A549 (cell line): Measurements from ENCODE around the gene HERC4.

Experiments used
- BHLHE40 ChIP-seq: IDR thresholded peaks from 2 replicates; pipeline ENCODE4 v1.6.1; 2012; ENCODE audit warnings: low read depth, low read length, inconsistent platforms
- CHD4 ChIP-seq: fragments of 200-600 bp; sonication (generic); IDR thresholded peaks from 2 replicates; pipeline ENCODE4 v1.6.1; 2016; ENCODE audit warnings: antibody characterized with exemption, mild to moderate bottlenecking, borderline replicate concordance
- HOXB13 ChIP-seq: fragments of 250-450 bp; sonication (Bioruptor Pico); IDR thresholded peaks from 2 replicates; pipeline ENCODE4 v1.5.0; 2020; ENCODE audit warnings: low read depth, mild to moderate bottlenecking, moderate library complexity
- POLR2A ChIP-seq: IDR thresholded peaks from 2 replicates; pipeline ENCODE4 v1.6.1; 2012; ENCODE audit warnings: mild to moderate bottlenecking, low read length
- POLR2AphosphoS2 ChIP-seq: conservative IDR thresholded peaks from 2 replicates; pipeline ENCODE4 v1.6.1; 2012; ENCODE audit warnings: low read length, improper control_type of control experiment, inconsistent platforms
- RAD21 ChIP-seq, 2 experiments: fragments of >200 bp in 1 of 2; sonication (Bioruptor Twin) in 1 of 2; formaldehyde crosslinking in 1 of 2; IDR thresholded peaks in 1 of 2; conservative IDR thresholded peaks in 1 of 2; 2 replicates in 1 of 2; 3 replicates in 1 of 2; pipeline ENCODE4 v1.6.1; 2012 to 2018; ENCODE audit warnings: inconsistent platforms in 1 of 2
- TF ChIP-seq, protein P1 (sequence below): fragments of >200 bp; sonication (Bioruptor Twin); formaldehyde crosslinking; IDR thresholded peaks from 3 replicates; pipeline ENCODE4 v1.5.1; 2016
- TF ChIP-seq, protein P2 (sequence below): fragments of 450-650 bp; IDR thresholded peaks from 2 replicates; pipeline ENCODE4 v1.6.1; 2014; ENCODE audit warnings: antibody characterized with exemption
- TF ChIP-seq, protein P3 (sequence below): IDR thresholded peaks from 2 replicates; pipeline ENCODE4 v1.6.1; 2012
- TF ChIP-seq, protein P4 (sequence below): fragments of >200 bp; sonication (Bioruptor Twin); formaldehyde crosslinking; IDR thresholded peaks from 3 replicates; pipeline ENCODE4 v1.6.1; 2016
- TF ChIP-seq, protein P5 (sequence below): fragments of 250-450 bp; sonication (Bioruptor Pico); IDR thresholded peaks from 2 replicates; pipeline ENCODE4 v1.5.0; 2021; ENCODE audit warnings: mild to moderate bottlenecking, moderate library complexity, borderline replicate concordance

DNA sequence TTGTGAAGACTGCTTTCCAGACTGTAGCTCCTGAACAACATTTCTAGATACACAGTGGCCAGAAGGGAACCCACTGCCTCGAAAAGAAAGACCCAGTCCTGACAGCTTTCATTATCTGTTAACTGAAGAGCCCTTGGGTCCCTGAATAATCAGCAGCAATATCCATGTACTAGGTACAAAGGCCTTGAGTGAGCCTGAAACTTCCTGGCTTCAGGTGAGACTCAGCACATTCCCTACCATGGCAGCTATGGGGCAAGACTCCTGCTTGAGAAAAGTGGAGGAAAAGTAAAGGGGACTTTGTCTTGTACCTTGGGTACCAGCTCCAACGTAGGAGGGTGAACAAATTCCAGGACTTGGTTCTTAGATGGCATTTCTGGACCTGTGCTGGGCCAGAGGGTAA lies 97.8 kb downstream of the HERC4 start:
- TF ChIP-seq, protein P1, sequence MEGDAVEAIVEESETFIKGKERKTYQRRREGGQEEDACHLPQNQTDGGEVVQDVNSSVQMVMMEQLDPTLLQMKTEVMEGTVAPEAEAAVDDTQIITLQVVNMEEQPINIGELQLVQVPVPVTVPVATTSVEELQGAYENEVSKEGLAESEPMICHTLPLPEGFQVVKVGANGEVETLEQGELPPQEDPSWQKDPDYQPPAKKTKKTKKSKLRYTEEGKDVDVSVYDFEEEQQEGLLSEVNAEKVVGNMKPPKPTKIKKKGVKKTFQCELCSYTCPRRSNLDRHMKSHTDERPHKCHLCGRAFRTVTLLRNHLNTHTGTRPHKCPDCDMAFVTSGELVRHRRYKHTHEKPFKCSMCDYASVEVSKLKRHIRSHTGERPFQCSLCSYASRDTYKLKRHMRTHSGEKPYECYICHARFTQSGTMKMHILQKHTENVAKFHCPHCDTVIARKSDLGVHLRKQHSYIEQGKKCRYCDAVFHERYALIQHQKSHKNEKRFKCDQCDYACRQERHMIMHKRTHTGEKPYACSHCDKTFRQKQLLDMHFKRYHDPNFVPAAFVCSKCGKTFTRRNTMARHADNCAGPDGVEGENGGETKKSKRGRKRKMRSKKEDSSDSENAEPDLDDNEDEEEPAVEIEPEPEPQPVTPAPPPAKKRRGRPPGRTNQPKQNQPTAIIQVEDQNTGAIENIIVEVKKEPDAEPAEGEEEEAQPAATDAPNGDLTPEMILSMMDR, result no peak
- TF ChIP-seq, protein P2, sequence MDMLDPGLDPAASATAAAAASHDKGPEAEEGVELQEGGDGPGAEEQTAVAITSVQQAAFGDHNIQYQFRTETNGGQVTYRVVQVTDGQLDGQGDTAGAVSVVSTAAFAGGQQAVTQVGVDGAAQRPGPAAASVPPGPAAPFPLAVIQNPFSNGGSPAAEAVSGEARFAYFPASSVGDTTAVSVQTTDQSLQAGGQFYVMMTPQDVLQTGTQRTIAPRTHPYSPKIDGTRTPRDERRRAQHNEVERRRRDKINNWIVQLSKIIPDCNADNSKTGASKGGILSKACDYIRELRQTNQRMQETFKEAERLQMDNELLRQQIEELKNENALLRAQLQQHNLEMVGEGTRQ, result no peak
- TF ChIP-seq BHLHE40 (no peak), HOXB13 (no peak), CHD4 (no peak), POLR2A (no peak), RAD21 (conservative IDR thresholded peaks at IDR 0.05 in 1 of 2, IDR thresholded peaks at IDR 0.05 in 1 of 2) (no peak), POLR2AphosphoS2 (no peak)
- TF ChIP-seq, protein P3, sequence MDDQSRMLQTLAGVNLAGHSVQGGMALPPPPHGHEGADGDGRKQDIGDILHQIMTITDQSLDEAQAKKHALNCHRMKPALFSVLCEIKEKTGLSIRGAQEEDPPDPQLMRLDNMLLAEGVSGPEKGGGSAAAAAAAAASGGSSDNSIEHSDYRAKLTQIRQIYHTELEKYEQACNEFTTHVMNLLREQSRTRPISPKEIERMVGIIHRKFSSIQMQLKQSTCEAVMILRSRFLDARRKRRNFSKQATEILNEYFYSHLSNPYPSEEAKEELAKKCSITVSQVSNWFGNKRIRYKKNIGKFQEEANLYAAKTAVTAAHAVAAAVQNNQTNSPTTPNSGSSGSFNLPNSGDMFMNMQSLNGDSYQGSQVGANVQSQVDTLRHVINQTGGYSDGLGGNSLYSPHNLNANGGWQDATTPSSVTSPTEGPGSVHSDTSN, result no peak
- TF ChIP-seq, protein P4, sequence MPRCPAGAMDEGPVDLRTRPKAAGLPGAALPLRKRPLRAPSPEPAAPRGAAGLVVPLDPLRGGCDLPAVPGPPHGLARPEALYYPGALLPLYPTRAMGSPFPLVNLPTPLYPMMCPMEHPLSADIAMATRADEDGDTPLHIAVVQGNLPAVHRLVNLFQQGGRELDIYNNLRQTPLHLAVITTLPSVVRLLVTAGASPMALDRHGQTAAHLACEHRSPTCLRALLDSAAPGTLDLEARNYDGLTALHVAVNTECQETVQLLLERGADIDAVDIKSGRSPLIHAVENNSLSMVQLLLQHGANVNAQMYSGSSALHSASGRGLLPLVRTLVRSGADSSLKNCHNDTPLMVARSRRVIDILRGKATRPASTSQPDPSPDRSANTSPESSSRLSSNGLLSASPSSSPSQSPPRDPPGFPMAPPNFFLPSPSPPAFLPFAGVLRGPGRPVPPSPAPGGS, result no peak
- TF ChIP-seq, protein P5, sequence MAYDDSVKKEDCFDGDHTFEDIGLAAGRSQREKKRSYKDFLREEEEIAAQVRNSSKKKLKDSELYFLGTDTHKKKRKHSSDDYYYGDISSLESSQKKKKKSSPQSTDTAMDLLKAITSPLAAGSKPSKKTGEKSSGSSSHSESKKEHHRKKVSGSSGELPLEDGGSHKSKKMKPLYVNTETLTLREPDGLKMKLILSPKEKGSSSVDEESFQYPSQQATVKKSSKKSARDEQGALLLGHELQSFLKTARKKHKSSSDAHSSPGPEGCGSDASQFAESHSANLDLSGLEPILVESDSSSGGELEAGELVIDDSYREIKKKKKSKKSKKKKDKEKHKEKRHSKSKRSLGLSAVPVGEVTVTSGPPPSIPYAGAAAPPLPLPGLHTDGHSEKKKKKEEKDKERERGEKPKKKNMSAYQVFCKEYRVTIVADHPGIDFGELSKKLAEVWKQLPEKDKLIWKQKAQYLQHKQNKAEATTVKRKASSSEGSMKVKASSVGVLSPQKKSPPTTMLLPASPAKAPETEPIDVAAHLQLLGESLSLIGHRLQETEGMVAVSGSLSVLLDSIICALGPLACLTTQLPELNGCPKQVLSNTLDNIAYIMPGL (CRISPR knock-in tag), result no peak
